ENCODE results near the gene CAND2. TPM values are rescaled to one million over a fixed set of nuclear protein-coding genes. Genes with fewer than 3 reads are reported as not detected.

Gene CAND2
- total and polyA plus RNA-seq, 7 donors = 0.60 to 24.9 (median 12.5) TPM; not detected in 1

DNA sequence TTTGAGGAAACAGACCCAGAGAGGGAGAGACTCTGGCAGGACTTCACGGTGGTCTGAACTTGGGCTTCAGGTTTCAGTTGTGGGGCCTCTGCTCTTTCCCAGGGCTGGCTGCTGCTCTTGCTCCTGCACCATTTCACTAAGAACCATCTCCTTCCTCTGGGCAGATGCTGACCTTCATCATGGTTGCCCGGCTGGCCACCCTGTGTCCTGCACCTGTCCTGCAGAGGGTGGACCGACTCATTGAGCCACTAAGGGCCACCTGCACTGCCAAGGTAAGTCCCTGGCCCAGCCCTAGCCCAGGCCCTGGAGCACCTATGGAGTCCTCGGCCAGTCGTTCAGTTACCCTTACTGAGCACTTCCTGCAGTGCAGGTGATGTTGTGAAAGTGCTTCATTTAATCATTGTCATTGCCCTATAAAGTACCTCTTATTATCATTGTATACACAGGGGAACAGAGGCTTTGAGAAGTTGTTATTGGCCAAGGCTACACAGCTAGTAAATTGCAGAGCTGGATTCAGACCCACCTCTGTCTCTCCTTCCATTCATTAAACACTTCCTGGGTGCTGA, 34.9 kb downstream of the CAND2 start:
- intact Hi-C loops (cut with DNase I) = no loop called here

DNA sequence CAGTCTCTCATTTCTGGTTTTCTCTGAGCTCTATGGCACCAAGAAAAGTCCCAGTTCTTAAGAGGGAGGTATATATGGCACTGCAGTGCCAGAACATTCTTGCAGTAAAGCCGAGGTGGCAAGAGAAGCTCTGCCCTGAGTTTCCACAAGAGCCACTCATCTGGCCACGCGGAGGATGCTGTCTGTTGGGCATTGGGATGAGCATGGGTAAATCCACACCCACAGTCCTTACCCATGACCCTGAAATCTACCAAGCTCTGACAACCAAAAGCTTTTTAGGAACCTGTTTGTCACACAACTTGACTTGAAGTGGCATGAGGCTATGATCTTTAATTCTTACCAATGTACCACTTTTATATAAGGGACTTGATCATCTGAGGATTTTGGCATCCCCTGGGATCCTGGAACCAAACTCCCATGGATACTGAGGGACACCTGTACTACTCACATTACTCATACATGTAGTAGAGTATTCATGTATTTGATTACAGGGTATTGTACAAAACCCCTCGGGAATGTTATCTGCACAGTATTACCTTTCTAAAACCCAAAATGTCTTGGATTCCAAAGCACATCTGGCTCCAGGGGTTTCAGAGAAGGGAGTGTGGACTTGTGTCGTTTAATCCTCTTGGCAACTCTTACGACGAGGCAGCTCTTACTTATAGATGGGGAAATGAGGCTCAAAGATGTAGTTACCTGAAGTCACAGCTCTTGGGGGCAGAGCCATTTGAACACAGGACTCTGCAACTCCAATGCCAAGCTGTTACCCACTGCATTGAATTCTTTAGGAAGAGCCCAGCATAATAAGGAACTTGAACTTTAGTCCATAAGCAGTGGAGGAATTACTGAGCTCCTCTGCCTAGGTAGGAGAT, 36.1 kb downstream of the CAND2 start:
- no peak for TF ChIP-seq POLR2A (IDR thresholded peaks at IDR 0.05)
- TF ChIP-seq POLR2AphosphoS5 (IDR thresholded peaks at IDR 0.05) = no peak
- TF ChIP-seq, protein P1, sequence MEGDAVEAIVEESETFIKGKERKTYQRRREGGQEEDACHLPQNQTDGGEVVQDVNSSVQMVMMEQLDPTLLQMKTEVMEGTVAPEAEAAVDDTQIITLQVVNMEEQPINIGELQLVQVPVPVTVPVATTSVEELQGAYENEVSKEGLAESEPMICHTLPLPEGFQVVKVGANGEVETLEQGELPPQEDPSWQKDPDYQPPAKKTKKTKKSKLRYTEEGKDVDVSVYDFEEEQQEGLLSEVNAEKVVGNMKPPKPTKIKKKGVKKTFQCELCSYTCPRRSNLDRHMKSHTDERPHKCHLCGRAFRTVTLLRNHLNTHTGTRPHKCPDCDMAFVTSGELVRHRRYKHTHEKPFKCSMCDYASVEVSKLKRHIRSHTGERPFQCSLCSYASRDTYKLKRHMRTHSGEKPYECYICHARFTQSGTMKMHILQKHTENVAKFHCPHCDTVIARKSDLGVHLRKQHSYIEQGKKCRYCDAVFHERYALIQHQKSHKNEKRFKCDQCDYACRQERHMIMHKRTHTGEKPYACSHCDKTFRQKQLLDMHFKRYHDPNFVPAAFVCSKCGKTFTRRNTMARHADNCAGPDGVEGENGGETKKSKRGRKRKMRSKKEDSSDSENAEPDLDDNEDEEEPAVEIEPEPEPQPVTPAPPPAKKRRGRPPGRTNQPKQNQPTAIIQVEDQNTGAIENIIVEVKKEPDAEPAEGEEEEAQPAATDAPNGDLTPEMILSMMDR (IDR thresholded peaks at IDR 0.05) = no peak
- no peak for TF ChIP-seq EP300 (IDR thresholded peaks at IDR 0.05)
- peaks cover 32 to 100% (median 58%) of the 10 kb centered on the region in 4 donors for H3K36me3 ChIP-seq
- 88 to 92% methylated on average over 7 of the region's 7 CpGs for WGBS, 2 donors
- intact Hi-C loops (cut with DNase I) = no loop called here
- no peak overlapping the region for H3K27ac ChIP-seq
- H3K9me3 ChIP-seq = no peaks in the 10 kb centered on the region
- no peaks in the 10 kb centered on the region for H3K27me3 ChIP-seq
- no peak for DNase-seq
- H3K4me3 ChIP-seq = no peak overlapping the region
- peaks cover 0 to 7% (median under 1%) of the 10 kb centered on the region in 4 donors for H3K4me1 ChIP-seq

More for the DNA sequence above, 34.9 kb downstream of the CAND2 start:
- Histone ChIP-seq H3K36me3 (peaks cover 32 to 100% (median 56%) of the 10 kb centered on the region in 4 donors), H3K9me3 (no peaks in the 10 kb centered on the region), H3K4me1 (no peaks in the 10 kb centered on the region), H3K27ac (no peak overlapping the region), H3K4me3 (no peak overlapping the region), H3K27me3 (no peaks in the 10 kb centered on the region)
- DNase-seq = no peak
- TF ChIP-seq POLR2A (IDR thresholded peaks at IDR 0.05) = no peak
- no peak for TF ChIP-seq EP300 (IDR thresholded peaks at IDR 0.05)
- TF ChIP-seq, protein P1 (IDR thresholded peaks at IDR 0.05) = no peak
- no peak for TF ChIP-seq POLR2AphosphoS5 (IDR thresholded peaks at IDR 0.05)
- 59 to 79% methylated on average over 5 of the region's 5 CpGs for WGBS, 2 donors

DNA sequence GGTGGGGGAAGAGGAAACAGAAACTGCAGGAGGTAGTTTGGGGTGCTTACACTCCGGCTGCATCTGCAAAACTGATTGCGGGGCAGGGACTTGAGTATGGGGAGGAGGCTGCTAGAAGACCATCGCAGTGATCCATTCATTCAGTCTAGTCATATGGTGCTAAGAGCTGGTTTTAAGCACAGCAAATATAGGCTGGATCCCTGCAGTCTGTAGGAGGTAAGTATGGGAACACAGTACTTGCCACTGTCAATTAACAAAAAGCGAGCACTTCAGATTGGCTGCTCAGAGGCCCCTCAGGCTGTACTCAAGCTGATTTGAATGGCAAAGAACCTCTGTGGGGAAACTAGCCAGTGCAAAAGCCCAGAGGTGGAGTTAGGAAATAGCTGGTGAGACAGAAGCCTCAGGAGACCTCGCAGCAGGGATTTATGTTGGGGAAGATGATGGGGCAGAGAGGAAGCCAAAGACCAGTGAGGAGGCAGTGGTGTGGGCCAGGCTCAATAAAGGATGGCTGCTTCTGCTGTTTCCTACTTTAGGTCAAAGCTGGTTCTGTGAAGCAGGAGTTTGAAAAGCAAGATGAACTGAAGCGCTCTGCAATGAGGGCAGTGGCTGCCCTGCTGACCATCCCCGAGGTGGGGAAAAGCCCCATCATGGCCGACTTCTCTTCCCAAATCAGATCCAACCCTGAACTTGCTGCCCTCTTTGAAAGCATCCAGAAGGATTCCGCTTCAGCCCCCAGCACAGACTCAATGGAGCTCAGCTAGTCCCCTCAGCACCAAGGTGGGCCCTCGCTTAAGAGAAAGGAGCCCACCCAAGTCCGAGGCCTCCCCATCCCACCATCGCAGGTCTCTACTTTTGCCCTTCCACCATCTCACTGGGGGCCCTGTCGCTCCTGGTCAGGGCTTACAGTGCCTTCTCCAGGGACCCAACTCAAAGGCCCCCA, 37.0 kb downstream of the CAND2 start:
- no peaks in the 10 kb centered on the region for H3K9me3 ChIP-seq
- intact Hi-C loops (cut with DNase I) = no loop called here
- no peaks in the 10 kb centered on the region for H3K27me3 ChIP-seq
- TF ChIP-seq EP300 (IDR thresholded peaks at IDR 0.05) (no peak), POLR2A (IDR thresholded peaks at IDR 0.05) (no peak), POLR2AphosphoS5 (IDR thresholded peaks at IDR 0.05) (no peak)
- TF ChIP-seq, protein P1 (IDR thresholded peaks at IDR 0.05) = no peak
- peaks cover 32 to 100% (median 62%) of the 10 kb centered on the region in 4 donors for H3K36me3 ChIP-seq
- peaks cover 0 to 16% (median 9%) of the 10 kb centered on the region in 4 donors for H3K4me1 ChIP-seq
- no peak overlapping the region for H3K27ac ChIP-seq
- DNase-seq = no peak
- H3K4me3 ChIP-seq = no peak overlapping the region
- WGBS, 2 donors = 83 to 85% methylated on average over 13 of the region's 13 CpGs

GRCh38 chr3:12835052-12835665, 38.7 kb downstream of the CAND2 start:
- DNase-seq = no peak
- 89 to 91% methylated on average over 6 of the region's 6 CpGs for WGBS, 2 donors
- Histone ChIP-seq H3K4me3 (no peak overlapping the region), H3K27ac (no peak overlapping the region), H3K4me1 (peaks cover 0 to 33% (median 25%) of the 10 kb centered on the region in 4 donors), H3K9me3 (no peaks in the 10 kb centered on the region), H3K27me3 (no peaks in the 10 kb centered on the region), H3K36me3 (peaks cover 32 to 99% (median 63%) of the 10 kb centered on the region in 4 donors)
- TF ChIP-seq EP300 (IDR thresholded peaks at IDR 0.05) (no peak), POLR2AphosphoS5 (IDR thresholded peaks at IDR 0.05) (no peak), POLR2A (IDR thresholded peaks at IDR 0.05) (no peak)
- TF ChIP-seq, protein P1 (IDR thresholded peaks at IDR 0.05) = no peak
- intact Hi-C loops (cut with DNase I) = no loop called here
